ENCODE results near the gene CREM.

CREM gene

GRCh38 chr10:35188954-35189353 is 62.3 kb downstream of the CREM start:
- no peaks in the 10 kb centered on the region for H3K9me3 Mint-ChIP-seq
- H3K4me3 Mint-ChIP-seq = no peak overlapping the region
- TF ChIP-seq, protein P1, sequence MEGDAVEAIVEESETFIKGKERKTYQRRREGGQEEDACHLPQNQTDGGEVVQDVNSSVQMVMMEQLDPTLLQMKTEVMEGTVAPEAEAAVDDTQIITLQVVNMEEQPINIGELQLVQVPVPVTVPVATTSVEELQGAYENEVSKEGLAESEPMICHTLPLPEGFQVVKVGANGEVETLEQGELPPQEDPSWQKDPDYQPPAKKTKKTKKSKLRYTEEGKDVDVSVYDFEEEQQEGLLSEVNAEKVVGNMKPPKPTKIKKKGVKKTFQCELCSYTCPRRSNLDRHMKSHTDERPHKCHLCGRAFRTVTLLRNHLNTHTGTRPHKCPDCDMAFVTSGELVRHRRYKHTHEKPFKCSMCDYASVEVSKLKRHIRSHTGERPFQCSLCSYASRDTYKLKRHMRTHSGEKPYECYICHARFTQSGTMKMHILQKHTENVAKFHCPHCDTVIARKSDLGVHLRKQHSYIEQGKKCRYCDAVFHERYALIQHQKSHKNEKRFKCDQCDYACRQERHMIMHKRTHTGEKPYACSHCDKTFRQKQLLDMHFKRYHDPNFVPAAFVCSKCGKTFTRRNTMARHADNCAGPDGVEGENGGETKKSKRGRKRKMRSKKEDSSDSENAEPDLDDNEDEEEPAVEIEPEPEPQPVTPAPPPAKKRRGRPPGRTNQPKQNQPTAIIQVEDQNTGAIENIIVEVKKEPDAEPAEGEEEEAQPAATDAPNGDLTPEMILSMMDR (IDR thresholded peaks at IDR 0.05) = no peak
- H3K27ac Mint-ChIP-seq = no peak overlapping the region
- H3K36me3 Mint-ChIP-seq (ENCODE audit: low read depth) = peaks cover 34% of the 10 kb centered on the region
- peaks cover 14% of the 10 kb centered on the region for H3K4me1 Mint-ChIP-seq
- no peak for DNase-seq
- no peaks in the 10 kb centered on the region for H3K27me3 Mint-ChIP-seq (ENCODE audit: low read depth, poor library complexity)

GRCh38 chr10:35191523-35191922 is 64.9 kb downstream of the CREM start:
- Mint-ChIP-seq H3K9me3 (no peaks in the 10 kb centered on the region), H3K27me3 (ENCODE audit: low read depth, poor library complexity) (no peaks in the 10 kb centered on the region), H3K4me1 (peaks cover 35% of the 10 kb centered on the region), H3K36me3 (ENCODE audit: low read depth) (peaks cover 34% of the 10 kb centered on the region), H3K27ac (peak overlapping the region; percentile 90), H3K4me3 (peak overlapping the region; percentile 57)
- no peak for DNase-seq
- TF ChIP-seq, protein P1 (IDR thresholded peaks at IDR 0.05) = no peak

- Mint-ChIP-seq H3K36me3 (ENCODE audit: low read depth) (peaks cover 34% of the 10 kb centered on the region), H3K4me1 (peaks cover 35% of the 10 kb centered on the region), H3K27me3 (ENCODE audit: low read depth, poor library complexity) (no peaks in the 10 kb centered on the region), H3K27ac (peak overlapping the region; percentile 86), H3K9me3 (no peaks in the 10 kb centered on the region), H3K4me3 (no peak overlapping the region)
- no peak for DNase-seq
- TF ChIP-seq, protein P1 (IDR thresholded peaks at IDR 0.05) = no peak
Measured at GRCh38 chr10:35192645-35193249, 66.1 kb downstream of the CREM start.

GRCh38 chr10:35194471-35194870 is 67.8 kb downstream of the CREM start:
- DNase-seq = no peak
- H3K4me1 Mint-ChIP-seq = peaks cover 35% of the 10 kb centered on the region
- TF ChIP-seq, protein P1 (IDR thresholded peaks at IDR 0.05) = no peak
- peaks cover 34% of the 10 kb centered on the region for H3K36me3 Mint-ChIP-seq (ENCODE audit: low read depth)
- no peaks in the 10 kb centered on the region for H3K9me3 Mint-ChIP-seq
- no peaks in the 10 kb centered on the region for H3K27me3 Mint-ChIP-seq (ENCODE audit: low read depth, poor library complexity)
- no peak overlapping the region for H3K27ac Mint-ChIP-seq
- H3K4me3 Mint-ChIP-seq = no peak overlapping the region

GRCh38 chr10:35194906-35195305 is 68.3 kb downstream of the CREM start:
- TF ChIP-seq, protein P1 (IDR thresholded peaks at IDR 0.05) = no peak
- Mint-ChIP-seq H3K9me3 (no peaks in the 10 kb centered on the region), H3K27me3 (ENCODE audit: low read depth, poor library complexity) (no peaks in the 10 kb centered on the region), H3K27ac (peak overlapping the region; percentile 98), H3K36me3 (ENCODE audit: low read depth) (peaks cover 30% of the 10 kb centered on the region), H3K4me1 (peaks cover 35% of the 10 kb centered on the region), H3K4me3 (peak overlapping the region; percentile 84)
- DNase-seq = no peak
